ENCODE data around the gene RING1.
A peak's percentile ranks its signal among the peaks of the same experiment; 100 is the strongest.

DNA sequence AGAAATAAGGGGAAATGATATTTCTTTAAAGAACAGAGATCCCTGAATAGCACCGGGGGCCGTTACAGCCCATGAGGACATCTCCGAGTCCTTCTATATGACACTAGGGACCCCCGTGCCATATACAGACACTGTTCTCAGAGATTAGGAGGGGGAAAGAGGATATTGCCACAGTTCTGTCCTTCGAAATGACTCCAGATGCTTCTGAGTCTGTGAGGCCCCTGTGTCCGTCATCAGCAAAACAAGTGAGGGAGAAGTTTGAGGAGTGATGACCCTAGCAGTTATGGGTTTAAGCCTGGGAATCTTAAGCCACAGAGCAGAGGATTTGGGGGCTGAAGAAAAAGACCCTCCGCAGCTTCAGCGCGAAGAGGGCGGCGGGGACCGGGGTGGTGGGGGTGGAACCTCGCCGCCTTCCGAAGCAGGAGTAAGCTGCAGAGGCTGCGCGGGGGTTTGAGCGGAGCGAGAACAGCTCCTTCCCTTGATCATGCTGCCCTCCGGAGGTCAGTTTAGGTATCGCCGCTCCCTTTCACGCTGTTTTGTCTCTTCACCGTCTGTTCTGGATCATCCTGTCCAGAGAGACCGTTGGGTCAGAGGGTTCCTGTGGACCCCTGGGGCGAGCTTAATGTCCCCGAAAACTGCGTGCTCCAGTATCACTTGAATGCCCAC is 39.8 kb downstream of the RING1 start:
- TF ChIP-seq, protein P1, sequence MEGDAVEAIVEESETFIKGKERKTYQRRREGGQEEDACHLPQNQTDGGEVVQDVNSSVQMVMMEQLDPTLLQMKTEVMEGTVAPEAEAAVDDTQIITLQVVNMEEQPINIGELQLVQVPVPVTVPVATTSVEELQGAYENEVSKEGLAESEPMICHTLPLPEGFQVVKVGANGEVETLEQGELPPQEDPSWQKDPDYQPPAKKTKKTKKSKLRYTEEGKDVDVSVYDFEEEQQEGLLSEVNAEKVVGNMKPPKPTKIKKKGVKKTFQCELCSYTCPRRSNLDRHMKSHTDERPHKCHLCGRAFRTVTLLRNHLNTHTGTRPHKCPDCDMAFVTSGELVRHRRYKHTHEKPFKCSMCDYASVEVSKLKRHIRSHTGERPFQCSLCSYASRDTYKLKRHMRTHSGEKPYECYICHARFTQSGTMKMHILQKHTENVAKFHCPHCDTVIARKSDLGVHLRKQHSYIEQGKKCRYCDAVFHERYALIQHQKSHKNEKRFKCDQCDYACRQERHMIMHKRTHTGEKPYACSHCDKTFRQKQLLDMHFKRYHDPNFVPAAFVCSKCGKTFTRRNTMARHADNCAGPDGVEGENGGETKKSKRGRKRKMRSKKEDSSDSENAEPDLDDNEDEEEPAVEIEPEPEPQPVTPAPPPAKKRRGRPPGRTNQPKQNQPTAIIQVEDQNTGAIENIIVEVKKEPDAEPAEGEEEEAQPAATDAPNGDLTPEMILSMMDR (IDR thresholded peaks at IDR 0.05): peak; percentile 80 to 95 (median 95)
- TF ChIP-seq POLR2A (IDR thresholded peaks at IDR 0.05): no peak

Data from breast epithelium (tissue), 3 donors.